Right ventricle myocardium superior (tissue), 1 donor: ENCODE results near the gene MKNK2. TPM values are rescaled to one million over a fixed set of nuclear protein-coding genes. Genes with fewer than 3 reads are reported as not detected.
"Not testable (repeated sequence)": the region's sequence is repeated elsewhere in the genome, so short reads cannot be mapped to it uniquely, and the experiment has no call there.

ENCODE experiments used
- ATAC-seq: fragments of 200-7000 bp; cut with Tn5 transposase; one replicate; pipeline ENCODE4 v1.9.1; 2020; ENCODE audit warnings: mild to moderate bottlenecking; ENCODE audit not compliant: poor library complexity
- DNase-seq: peaks from one replicate; pipeline ENCODE4 v3.0.0-alpha.2; 2020
- intact Hi-C: fragments of 100-400 bp; cut with DNase I; formaldehyde crosslinking; loops from one replicate; pipeline ENCODE4 v1.11.2; 2022
- total RNA-seq: library from RNA; stranded (reverse); fragmentation: NEBNext Ultra II Directional; extraction: Animal tissue kit (Norgen Biotek cat#: 25700); gene quantifications from one replicate; pipeline ENCODE4 v1.2.1, GENCODE V29; 2021
- donor health status: DM: no; HTN: yes; CAD: no; lungs with severe emphysema.

MKNK2 gene
- total RNA-seq, 1 donor from 2014 or later: 238 TPM

- intact Hi-C loops: no loop called here
- DNase-seq (no peak), ATAC-seq (no peak)
Observed at GRCh38 chr19:2013683-2013961, 37.4 kb downstream of the MKNK2 start.

- intact Hi-C loops: no loop called here
- DNase-seq: no peak
- no peak for ATAC-seq
Observed at GRCh38 chr19:2012941-2013682, 37.9 kb downstream of the MKNK2 start.

- intact Hi-C loops: no loop called here
- DNase-seq: no peak
- ATAC-seq: no peak
Observed at GRCh38 chr19:2011169-2011568, 39.9 kb downstream of the MKNK2 start.

GRCh38 chr19:2010135-2010668 lies 40.8 kb downstream of the MKNK2 start:
- DNase-seq (no peak), ATAC-seq (no peak)
- intact Hi-C loops: no loop called here

- DNase-seq (no peak), ATAC-seq (no peak)
- intact Hi-C loops: no loop called here
Observed at GRCh38 chr19:2003874-2004273, 47.2 kb downstream of the MKNK2 start.

GRCh38 chr19:1999856-2000515 lies 51.1 kb downstream of the MKNK2 start:
- ATAC-seq: no peak
- DNase-seq: no peak
- intact Hi-C loops: no loop called here

- DNase-seq: no peak
- no peak for ATAC-seq
- intact Hi-C loops: no loop called here
Observed at GRCh38 chr19:1998712-1999708, 52.0 kb downstream of the MKNK2 start.

GRCh38 chr19:1997353-1998233 lies 53.5 kb downstream of the MKNK2 start:
- intact Hi-C loops: no loop called here
- DNase-seq (no peak), ATAC-seq (no peak)

GRCh38 chr19:1992759-1993260 lies 58.2 kb downstream of the MKNK2 start:
- intact Hi-C loops: no loop called here
- ATAC-seq: no peak
- DNase-seq: no peak

- no peak for ATAC-seq
- no peak for DNase-seq
- intact Hi-C loops: no loop called here
Observed at GRCh38 chr19:1991018-1991913, 59.8 kb downstream of the MKNK2 start.

GRCh38 chr19:1990230-1991017 lies 60.6 kb downstream of the MKNK2 start:
- DNase-seq: no peak
- ATAC-seq: no peak
- intact Hi-C loops: no loop called here

GRCh38 chr19:1989513-1990229 lies 61.4 kb downstream of the MKNK2 start:
- ATAC-seq: no peak
- intact Hi-C loops: no loop called here
- no peak for DNase-seq

- DNase-seq, ATAC-seq, intact Hi-C loops: not testable (repeated sequence)
Observed at GRCh38 chr19:1988464-1988863, 62.6 kb downstream of the MKNK2 start.
